Esophagus squamous epithelium (tissue), 4 donors: Measurements from ENCODE around the gene OTOA.

ENCODE experiments used
- CTCF ChIP-seq, 6 experiments: fragments of 450-650 bp in 4 of 6; fragments of 200-600 bp in 2 of 6; sonication (generic) in 2 of 6; IDR thresholded peaks; one replicate each; pipeline ENCODE4 v1.5.1; 2016 to 2019; ENCODE audit warnings: antibody characterized with exemption in 6 of 6, mild to moderate bottlenecking in 4 of 6, moderate library complexity in 4 of 6
- POLR2A ChIP-seq, 4 donors: fragments of 450-650 bp; IDR thresholded peaks; one replicate each; pipeline ENCODE4 v1.6.1; 2017; ENCODE audit warnings: antibody characterized with exemption in 4 of 4, mild to moderate bottlenecking in 4 of 4, moderate library complexity in 3 of 4

DNA sequence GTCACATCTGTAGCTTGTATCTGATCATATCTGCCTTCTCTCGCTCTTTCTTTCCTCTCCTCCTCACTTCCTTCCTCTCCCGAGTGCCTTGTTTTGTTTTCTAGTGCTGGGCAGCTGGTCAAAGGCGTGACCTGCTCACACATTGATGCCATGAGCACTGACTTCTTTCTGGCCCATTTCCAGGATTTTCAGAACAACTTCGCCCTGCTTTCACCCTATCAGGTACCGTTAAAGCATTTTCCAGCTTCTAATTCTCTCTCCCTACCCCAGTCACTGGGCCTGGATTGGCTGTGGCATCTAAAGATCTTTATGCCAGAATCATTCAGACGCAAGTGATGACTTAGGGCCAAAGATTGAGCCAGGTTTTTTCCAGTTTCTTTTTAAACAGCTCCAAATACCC, 55.5 kb downstream of the OTOA start:
- TF ChIP-seq CTCF (IDR thresholded peaks at IDR 0.05) = no peak
- no peak for TF ChIP-seq POLR2A (IDR thresholded peaks at IDR 0.05)
